Astrocyte of the cerebellum (primary cell): ENCODE data around the gene NEURL2.

Experiments used
- DNase-seq: peaks from one replicate; pipeline ENCODE4 v3.0.0-alpha.2; 2011; ENCODE audit warnings: low read depth
- H3K4me3 ChIP-seq: 2 replicates; pipeline ENCODE4 v1.5.1; 2011; ENCODE audit warnings: mild to moderate bottlenecking, low read depth, low read length, moderate library complexity
- in situ Hi-C: cut with HindIII; loops from 2 replicates; pipeline ENCODE4 v1.10.0; 2017; ENCODE audit warnings: low sequenced_read_pairs
- TF ChIP-seq, protein P1 (sequence below): IDR thresholded peaks from 2 replicates; pipeline ENCODE4 v1.5.1; 2012; ENCODE audit warnings: low read length, low read depth, moderate library complexity, mild to moderate bottlenecking; ENCODE audit errors: missing control alignments

The NEURL2 gene

DNA sequence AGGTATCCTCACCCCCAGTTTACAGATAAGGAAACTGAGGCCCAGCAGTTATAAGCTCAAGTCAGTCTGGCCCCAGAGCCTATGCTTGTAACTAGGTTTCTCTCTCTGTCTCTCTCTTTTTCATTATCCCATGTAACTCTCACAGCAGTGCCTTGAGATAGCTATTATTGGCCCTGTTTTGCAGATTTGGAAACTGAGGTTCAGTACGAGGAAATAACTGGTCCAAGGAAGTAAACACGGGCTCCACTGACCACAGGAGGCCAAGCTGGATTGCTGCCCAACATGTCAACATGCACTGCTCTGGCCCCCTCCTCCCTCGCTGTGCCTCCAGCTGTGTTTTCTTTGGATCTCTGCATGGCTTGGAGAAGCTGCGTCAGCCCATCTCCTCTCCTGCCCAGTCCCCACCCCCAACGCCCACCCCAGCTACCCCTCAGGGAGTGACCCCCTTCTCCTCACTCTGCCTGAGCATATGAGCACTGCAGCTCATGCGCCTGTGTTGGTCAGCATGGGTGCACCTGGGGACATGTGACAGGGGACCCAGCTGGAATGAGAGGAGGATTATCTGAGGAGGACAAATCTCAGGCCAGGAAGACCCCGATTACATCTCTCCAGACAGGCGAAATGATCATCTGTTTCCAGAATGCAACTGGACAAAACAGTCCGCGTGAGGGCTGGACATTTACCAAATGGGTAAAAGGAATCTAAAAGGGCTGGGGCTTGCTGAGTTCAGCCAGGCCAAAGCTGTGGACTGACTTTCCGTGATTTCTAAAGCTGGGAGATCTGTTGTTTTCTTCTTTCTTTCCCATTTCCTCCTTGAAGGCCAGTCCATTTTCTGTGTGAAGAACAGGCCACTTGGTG, 28.8 kb upstream of the NEURL2 start:
- TF ChIP-seq, protein P1, sequence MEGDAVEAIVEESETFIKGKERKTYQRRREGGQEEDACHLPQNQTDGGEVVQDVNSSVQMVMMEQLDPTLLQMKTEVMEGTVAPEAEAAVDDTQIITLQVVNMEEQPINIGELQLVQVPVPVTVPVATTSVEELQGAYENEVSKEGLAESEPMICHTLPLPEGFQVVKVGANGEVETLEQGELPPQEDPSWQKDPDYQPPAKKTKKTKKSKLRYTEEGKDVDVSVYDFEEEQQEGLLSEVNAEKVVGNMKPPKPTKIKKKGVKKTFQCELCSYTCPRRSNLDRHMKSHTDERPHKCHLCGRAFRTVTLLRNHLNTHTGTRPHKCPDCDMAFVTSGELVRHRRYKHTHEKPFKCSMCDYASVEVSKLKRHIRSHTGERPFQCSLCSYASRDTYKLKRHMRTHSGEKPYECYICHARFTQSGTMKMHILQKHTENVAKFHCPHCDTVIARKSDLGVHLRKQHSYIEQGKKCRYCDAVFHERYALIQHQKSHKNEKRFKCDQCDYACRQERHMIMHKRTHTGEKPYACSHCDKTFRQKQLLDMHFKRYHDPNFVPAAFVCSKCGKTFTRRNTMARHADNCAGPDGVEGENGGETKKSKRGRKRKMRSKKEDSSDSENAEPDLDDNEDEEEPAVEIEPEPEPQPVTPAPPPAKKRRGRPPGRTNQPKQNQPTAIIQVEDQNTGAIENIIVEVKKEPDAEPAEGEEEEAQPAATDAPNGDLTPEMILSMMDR, result no peak
- in situ Hi-C loops, result no loop called here
- DNase-seq, result peak; percentile 54
- no peak overlapping the region for H3K4me3 ChIP-seq

DNA sequence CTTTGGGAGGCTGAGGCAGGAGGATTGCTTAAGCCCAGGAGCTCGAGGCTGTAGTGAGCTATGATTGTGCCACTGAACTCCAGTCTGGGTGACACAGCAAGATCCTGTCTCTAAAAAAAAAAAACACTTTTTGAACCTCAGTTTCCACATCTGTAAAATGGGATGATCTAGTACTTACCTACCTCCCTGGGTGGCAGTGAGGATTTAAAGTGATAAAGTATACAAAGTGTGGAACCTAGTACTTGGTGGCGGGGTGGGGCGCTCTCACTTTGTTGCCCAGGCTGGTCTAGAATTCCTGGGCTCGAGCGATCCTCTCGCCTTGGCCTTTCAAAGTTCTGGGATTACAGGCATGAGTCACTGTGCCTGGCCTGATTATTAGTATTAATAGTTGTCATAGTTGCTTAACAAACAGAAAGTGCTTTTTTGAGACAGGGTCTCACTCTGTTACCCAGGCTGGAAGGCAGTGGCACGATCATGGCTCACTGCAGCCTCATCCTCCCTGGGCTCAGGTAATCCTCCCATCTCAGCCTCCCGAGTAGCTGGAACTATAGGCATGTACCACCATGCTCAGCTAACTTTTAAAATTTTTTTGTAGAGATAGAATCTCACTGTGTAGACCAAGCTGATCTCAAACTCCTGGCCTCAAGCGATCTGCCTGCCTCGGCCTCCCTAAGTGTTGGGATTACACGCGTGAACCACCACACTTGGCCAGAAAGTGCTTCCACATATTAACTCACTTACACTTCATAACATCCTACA, 27.9 kb upstream of the NEURL2 start:
- TF ChIP-seq, protein P1, result no peak
- H3K4me3 ChIP-seq, result no peak overlapping the region
- no peak for DNase-seq
- in situ Hi-C loops, result no loop called here

DNA sequence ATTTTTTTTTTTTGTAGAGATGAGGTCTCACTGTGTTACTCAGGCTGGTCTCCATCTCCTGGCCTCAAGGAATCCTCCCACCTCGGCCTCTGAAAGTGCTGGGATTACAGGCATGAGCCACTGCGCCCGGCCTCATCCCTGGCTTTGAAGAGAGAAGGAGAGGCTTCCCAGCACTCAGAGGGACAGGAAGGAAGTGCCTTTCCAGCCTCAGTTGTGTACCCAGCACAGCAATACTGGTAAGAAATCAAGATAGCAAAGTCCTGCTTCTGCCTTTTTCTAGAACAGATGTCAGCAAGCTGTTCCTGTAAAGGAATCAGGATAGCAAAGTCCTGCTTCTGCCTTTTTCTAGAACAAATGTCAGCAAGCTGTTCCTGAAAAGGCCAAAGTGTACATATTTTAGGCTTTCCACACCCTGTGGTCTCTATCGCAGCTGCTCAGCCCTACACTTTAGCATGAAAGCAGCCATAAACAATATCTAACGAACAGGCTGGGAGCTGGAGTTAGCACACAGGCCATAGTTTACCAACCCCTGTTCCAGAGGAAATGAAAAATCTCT, 27.3 kb upstream of the NEURL2 start:
- TF ChIP-seq, protein P1, result no peak
- no peak overlapping the region for H3K4me3 ChIP-seq
- no peak for DNase-seq
- in situ Hi-C loops, result no loop called here

DNA sequence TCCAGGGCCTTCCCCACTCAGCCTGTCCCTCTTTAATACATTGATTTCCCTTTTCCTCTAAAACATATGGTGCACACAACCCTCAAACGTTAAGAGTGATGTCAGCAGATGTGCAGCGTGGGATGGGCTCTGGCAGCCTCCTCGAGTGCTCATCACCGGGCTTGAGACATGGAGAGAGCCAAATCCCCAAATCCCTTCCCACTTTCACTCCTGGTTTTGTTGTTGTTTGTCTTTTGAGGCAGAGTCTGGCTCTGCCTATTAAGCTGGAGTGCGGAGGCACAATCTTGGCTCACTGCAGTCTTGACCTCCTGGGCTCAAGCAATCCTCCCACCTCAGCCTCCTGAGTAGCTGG, 26.8 kb upstream of the NEURL2 start:
- no peak for DNase-seq
- TF ChIP-seq, protein P1, result no peak
- no peak overlapping the region for H3K4me3 ChIP-seq
- in situ Hi-C loops, result no loop called here

DNA sequence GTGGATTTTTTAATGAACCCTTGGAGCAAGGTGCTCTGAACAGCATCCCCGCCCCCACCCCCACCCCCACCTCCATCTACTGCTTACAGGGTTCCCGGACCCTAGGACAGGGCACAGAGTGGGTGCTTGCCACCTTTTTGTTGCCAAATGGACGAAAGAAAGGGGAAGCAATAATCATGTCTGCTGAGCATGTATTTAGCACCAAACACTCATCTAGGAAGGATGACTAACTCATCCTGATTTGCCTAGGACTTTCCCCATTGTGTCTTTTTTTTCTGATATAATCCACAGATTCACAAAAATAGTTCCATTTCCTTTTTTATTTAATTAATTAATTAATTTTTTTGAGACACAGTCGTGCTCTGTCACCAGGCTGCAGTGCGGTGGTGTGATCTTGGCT, 22.1 kb upstream of the NEURL2 start:
- in situ Hi-C loops, result no loop called here
- TF ChIP-seq, protein P1, result no peak
- no peak overlapping the region for H3K4me3 ChIP-seq
- DNase-seq, result no peak

DNA sequence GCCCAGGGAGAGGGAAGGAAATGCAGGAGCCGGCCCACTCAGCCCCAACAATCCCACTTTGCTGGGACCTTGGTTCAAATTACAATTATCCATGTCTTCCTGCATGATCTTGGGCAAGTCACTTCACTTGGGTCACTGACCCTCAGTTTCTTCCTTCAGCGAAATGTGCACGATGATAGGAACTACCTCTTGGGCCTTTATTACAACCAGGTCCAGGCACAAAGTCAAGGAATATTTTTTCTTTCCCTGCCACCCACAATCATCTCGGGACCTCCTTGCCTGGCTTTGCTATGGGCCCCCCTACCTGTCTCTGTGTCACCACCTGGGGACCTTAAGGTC, 21.3 kb upstream of the NEURL2 start:
- DNase-seq, result no peak
- TF ChIP-seq, protein P1, result no peak
- in situ Hi-C loops, result no loop called here
- peak overlapping the region; percentile 49 for H3K4me3 ChIP-seq
